Astrocyte of the spinal cord (primary cell): Measurements from ENCODE around the gene OPTN.
A peak's percentile ranks its signal among the peaks of the same experiment; 100 is the strongest.

ENCODE experiments used
- DNase-seq: peaks from one replicate; pipeline ENCODE4 v3.0.0; 2011; ENCODE audit warnings: low read depth, low spot score
- H3K4me3 ChIP-seq: 2 replicates; pipeline ENCODE4 v1.5.1; 2011; ENCODE audit warnings: low read depth, mild to moderate bottlenecking, low read length, moderate library complexity
- CTCF ChIP-seq: IDR thresholded peaks from 2 replicates; pipeline ENCODE4 v1.5.1; 2012; ENCODE audit warnings: low read depth, mild to moderate bottlenecking, low read length, inconsistent platforms
- in situ Hi-C: cut with HindIII; loops from 2 replicates; pipeline ENCODE4 v1.10.0; 2017; ENCODE audit warnings: low sequenced_read_pairs

Gene OPTN

GRCh38 chr10:13066527-13066926 lies 33.4 kb upstream of the OPTN start:
- no peak overlapping the region for H3K4me3 ChIP-seq
- no peak for DNase-seq
- in situ Hi-C loops: no loop called here
- TF ChIP-seq CTCF: no peak

- no peak overlapping the region for H3K4me3 ChIP-seq
- in situ Hi-C loops: no loop called here
- TF ChIP-seq CTCF: no peak
- DNase-seq: no peak
Observed at GRCh38 chr10:13067431-13067830, 32.5 kb upstream of the OPTN start.

- H3K4me3 ChIP-seq: no peak overlapping the region
- in situ Hi-C loops: no loop called here
- no peak for TF ChIP-seq CTCF
- DNase-seq: no peak
Observed at GRCh38 chr10:13068071-13068470, 31.9 kb upstream of the OPTN start.

GRCh38 chr10:13068484-13068883 lies 31.5 kb upstream of the OPTN start:
- in situ Hi-C loops: no loop called here
- no peak for TF ChIP-seq CTCF
- no peak overlapping the region for H3K4me3 ChIP-seq
- no peak for DNase-seq

- in situ Hi-C loops: no loop called here
- DNase-seq: no peak
- TF ChIP-seq CTCF: no peak
- H3K4me3 ChIP-seq: no peak overlapping the region
Observed at GRCh38 chr10:13072339-13072738, 27.6 kb upstream of the OPTN start.

- peak; percentile 87 for TF ChIP-seq CTCF
- no peak overlapping the region for H3K4me3 ChIP-seq
Observed at GRCh38 chr10:13074563-13075451, 25.2 kb upstream of the OPTN start.

More at GRCh38 chr10:13074563-13075451, 25.2 kb upstream of the OPTN start:
- in situ Hi-C loops: no loop called here
- peak; percentile 74 for DNase-seq
